Measurements from ENCODE around the gene SPACA6. TPM values are rescaled to one million over a fixed set of nuclear protein-coding genes. Genes with fewer than 3 reads are reported as not detected.

SPACA6 gene
- total RNA-seq, 1 experiment from 2014 or later = 3.6 TPM

DNA sequence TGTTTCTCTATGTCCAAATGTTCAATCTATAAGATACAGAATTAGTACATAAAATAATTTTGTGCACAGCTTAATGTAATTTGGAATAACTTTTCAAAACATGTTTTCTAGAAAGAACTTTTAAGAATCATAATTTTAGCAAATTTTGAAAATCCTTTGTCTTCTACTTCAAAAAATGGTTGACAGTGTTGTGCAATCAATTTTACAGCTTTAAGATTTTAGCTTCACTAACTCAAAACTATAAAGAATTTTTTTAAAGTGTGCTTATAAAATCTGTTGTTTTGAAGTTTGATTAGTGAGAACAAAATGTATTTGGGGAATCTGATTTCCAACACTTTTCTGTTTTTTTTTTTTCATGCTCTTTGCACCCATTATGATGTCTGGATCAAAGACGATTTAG is 12.7 kb upstream of the SPACA6 start:
- Mint-ChIP-seq H3K27me3 (ENCODE audit: insufficient read depth, unreplicated experiment) (no peaks in the 10 kb centered on the region), H3K36me3 (ENCODE audit: insufficient read depth, unreplicated experiment) (no peaks in the 10 kb centered on the region), H3K27ac (ENCODE audit: unreplicated experiment) (no peak overlapping the region), H3K4me3 (ENCODE audit: unreplicated experiment) (no peak overlapping the region), H3K4me1 (ENCODE audit: low read depth, unreplicated experiment) (no peaks in the 10 kb centered on the region), H3K9me3 (ENCODE audit: unreplicated experiment) (peaks cover 9% of the 10 kb centered on the region)
- POLR2A ChIA-PET = no interaction called here
- Histone ChIP-seq H3K36me3 (ENCODE audit: control insufficient read depth, insufficient read depth, low read length) (no peaks in the 10 kb centered on the region), H3K27me3 (replicated peaks; ENCODE audit: control insufficient read depth, insufficient read depth, low read length) (no peaks in the 10 kb centered on the region), H3K4me1 (no peaks in the 10 kb centered on the region), H3K9me3 (0 out of 2 replicates have a peak, but pooled peaks cover 4% of the 10 kb centered on the region), H3K4me3 (ENCODE audit: low read depth, low read length) (no peak overlapping the region)
- TF ChIP-seq, protein P1, sequence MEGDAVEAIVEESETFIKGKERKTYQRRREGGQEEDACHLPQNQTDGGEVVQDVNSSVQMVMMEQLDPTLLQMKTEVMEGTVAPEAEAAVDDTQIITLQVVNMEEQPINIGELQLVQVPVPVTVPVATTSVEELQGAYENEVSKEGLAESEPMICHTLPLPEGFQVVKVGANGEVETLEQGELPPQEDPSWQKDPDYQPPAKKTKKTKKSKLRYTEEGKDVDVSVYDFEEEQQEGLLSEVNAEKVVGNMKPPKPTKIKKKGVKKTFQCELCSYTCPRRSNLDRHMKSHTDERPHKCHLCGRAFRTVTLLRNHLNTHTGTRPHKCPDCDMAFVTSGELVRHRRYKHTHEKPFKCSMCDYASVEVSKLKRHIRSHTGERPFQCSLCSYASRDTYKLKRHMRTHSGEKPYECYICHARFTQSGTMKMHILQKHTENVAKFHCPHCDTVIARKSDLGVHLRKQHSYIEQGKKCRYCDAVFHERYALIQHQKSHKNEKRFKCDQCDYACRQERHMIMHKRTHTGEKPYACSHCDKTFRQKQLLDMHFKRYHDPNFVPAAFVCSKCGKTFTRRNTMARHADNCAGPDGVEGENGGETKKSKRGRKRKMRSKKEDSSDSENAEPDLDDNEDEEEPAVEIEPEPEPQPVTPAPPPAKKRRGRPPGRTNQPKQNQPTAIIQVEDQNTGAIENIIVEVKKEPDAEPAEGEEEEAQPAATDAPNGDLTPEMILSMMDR (IDR thresholded peaks at IDR 0.05; ENCODE audit: insufficient read depth in 1 of 2, low read depth in 1 of 2, low read length in 1 of 2, severe bottlenecking in 1 of 2, unreplicated experiment in 1 of 2) = no peak
- intact Hi-C loops (cut with micrococcal nuclease; ENCODE audit: unreplicated experiment) = no loop called here
- no TSS peak for BruUV-seq (replicated peaks)
- CTCF ChIA-PET = no interaction called here
- no peak for DNase-seq

DNA sequence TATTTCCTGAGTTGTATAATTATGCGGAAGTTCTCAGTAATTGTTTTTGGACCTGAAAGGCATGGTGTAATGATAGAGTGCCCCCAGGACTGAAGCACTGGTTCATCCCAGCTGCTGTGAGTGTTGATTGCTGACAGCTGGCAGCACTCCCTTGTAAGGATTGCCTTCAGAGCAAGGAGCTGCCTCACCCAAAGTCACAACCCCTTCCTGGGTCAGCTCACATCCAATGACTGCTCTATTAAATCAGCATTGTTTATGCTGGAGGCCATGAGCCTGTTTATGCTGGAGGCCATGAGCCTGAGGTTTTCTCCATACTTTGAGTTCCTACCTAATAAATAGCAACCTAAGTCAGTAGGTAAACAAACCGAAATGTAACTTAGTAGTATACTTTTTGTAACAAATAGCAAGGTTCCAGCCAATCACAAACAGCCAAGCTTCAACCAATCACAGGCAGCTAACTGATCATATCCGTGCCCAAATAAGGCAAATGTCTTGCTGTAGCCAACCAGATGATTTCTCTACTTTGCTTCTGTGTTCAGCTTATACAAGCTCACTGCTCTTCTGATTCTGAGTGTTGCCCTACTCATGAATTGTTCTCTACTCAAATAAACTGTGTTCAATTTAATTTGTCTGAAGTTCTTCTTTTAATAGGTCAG is 11.7 kb upstream of the SPACA6 start:
- CTCF ChIA-PET = no interaction called here
- Histone ChIP-seq H3K36me3 (ENCODE audit: control insufficient read depth, insufficient read depth, low read length) (no peaks in the 10 kb centered on the region), H3K27me3 (replicated peaks; ENCODE audit: control insufficient read depth, insufficient read depth, low read length) (no peaks in the 10 kb centered on the region), H3K9me3 (0 out of 2 replicates have a peak, but pooled peaks cover 4% of the 10 kb centered on the region), H3K4me1 (no peaks in the 10 kb centered on the region), H3K4me3 (ENCODE audit: low read depth, low read length) (no peak overlapping the region)
- DNase-seq = no peak
- POLR2A ChIA-PET = no interaction called here
- H3K4me3 Mint-ChIP-seq (ENCODE audit: unreplicated experiment) = no peak overlapping the region
- no peaks in the 10 kb centered on the region for H3K36me3 Mint-ChIP-seq (ENCODE audit: insufficient read depth, unreplicated experiment)
- peaks cover 9% of the 10 kb centered on the region for H3K9me3 Mint-ChIP-seq (ENCODE audit: unreplicated experiment)
- TF ChIP-seq, protein P1 (IDR thresholded peaks at IDR 0.05; ENCODE audit: insufficient read depth in 1 of 2, low read depth in 1 of 2, low read length in 1 of 2, severe bottlenecking in 1 of 2, unreplicated experiment in 1 of 2) = no peak
- no peaks in the 10 kb centered on the region for H3K27me3 Mint-ChIP-seq (ENCODE audit: insufficient read depth, unreplicated experiment)
- BruUV-seq (replicated peaks) = no TSS peak
- intact Hi-C loops (cut with micrococcal nuclease; ENCODE audit: unreplicated experiment) = no loop called here
- H3K4me1 Mint-ChIP-seq (ENCODE audit: low read depth, unreplicated experiment) = no peaks in the 10 kb centered on the region
- H3K27ac Mint-ChIP-seq (ENCODE audit: unreplicated experiment) = no peak overlapping the region

DNA sequence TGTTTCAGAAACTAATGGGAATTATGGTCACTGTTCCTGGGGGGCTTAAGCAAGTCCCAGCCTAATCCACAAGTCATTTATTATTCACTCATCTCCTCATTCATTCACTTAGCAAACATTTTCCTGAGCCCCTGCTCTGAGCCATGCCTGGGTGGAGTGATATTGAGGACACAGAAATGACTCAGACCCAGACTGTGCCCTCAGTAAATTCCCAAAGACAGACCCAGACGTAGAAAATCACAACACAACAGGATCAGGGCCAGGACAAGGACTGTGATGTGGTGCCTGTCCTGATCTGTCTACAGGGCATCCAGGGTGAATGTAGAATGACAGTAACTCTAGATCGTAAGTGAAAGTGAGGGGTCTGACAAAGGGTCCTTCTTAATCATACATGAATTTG is 7.0 kb upstream of the SPACA6 start:
- H3K4me1 ChIP-seq = peaks cover 20% of the 10 kb centered on the region
- H3K36me3 ChIP-seq (ENCODE audit: control insufficient read depth, insufficient read depth, low read length) = no peaks in the 10 kb centered on the region
- Mint-ChIP-seq H3K9me3 (ENCODE audit: unreplicated experiment) (peaks cover 9% of the 10 kb centered on the region), H3K27me3 (ENCODE audit: insufficient read depth, unreplicated experiment) (no peaks in the 10 kb centered on the region), H3K36me3 (ENCODE audit: insufficient read depth, unreplicated experiment) (no peaks in the 10 kb centered on the region), H3K4me1 (ENCODE audit: low read depth, unreplicated experiment) (peaks cover 18% of the 10 kb centered on the region), H3K27ac (ENCODE audit: unreplicated experiment) (no peak overlapping the region), H3K4me3 (ENCODE audit: unreplicated experiment) (no peak overlapping the region)
- no peak overlapping the region for H3K4me3 ChIP-seq (ENCODE audit: low read depth, low read length)
- 0 out of 2 replicates have a peak, but pooled peaks cover 4% of the 10 kb centered on the region for H3K9me3 ChIP-seq
- ChIA-PET POLR2A (no interaction called here), CTCF (no interaction called here)
- BruUV-seq (replicated peaks) = no TSS peak
- DNase-seq = no peak
- no peaks in the 10 kb centered on the region for H3K27me3 ChIP-seq (replicated peaks; ENCODE audit: control insufficient read depth, insufficient read depth, low read length)
- TF ChIP-seq, protein P1 (IDR thresholded peaks at IDR 0.05; ENCODE audit: insufficient read depth in 1 of 2, low read depth in 1 of 2, low read length in 1 of 2, severe bottlenecking in 1 of 2, unreplicated experiment in 1 of 2) = no peak
- intact Hi-C loops (cut with micrococcal nuclease; ENCODE audit: unreplicated experiment) = no loop called here
